ENCODE results near the gene RAB6B.

RAB6B gene

GRCh38 chr3:133834621-133835417 is 60.9 kb downstream of the RAB6B start:
- peak; percentile 8 to 10 for DNase-seq

- no peak for DNase-seq
Observed at GRCh38 chr3:133833880-133834620, 61.6 kb downstream of the RAB6B start.

- no peak for DNase-seq
Observed at GRCh38 chr3:133833267-133833666, 62.4 kb downstream of the RAB6B start.

GRCh38 chr3:133832802-133833144 is 62.9 kb downstream of the RAB6B start:
- DNase-seq = no peak

- DNase-seq = no peak
Observed at GRCh38 chr3:133831966-133832801, 63.5 kb downstream of the RAB6B start.

GRCh38 chr3:133830071-133830470 is 65.6 kb downstream of the RAB6B start:
- no peak for DNase-seq

GRCh38 chr3:133829310-133829707 is 66.4 kb downstream of the RAB6B start:
- no peak for DNase-seq

GRCh38 chr3:133828576-133829309 is 66.9 kb downstream of the RAB6B start:
- no peak for DNase-seq

- no peak for DNase-seq
Observed at GRCh38 chr3:133827684-133828083, 68.0 kb downstream of the RAB6B start.

- no peak for DNase-seq
Observed at GRCh38 chr3:133827136-133827535, 68.5 kb downstream of the RAB6B start.

GRCh38 chr3:133825969-133826727 is 69.5 kb downstream of the RAB6B start:
- no peak for DNase-seq

- DNase-seq = no peak
Observed at GRCh38 chr3:133824961-133825485, 70.7 kb downstream of the RAB6B start.

GRCh38 chr3:133821767-133822638 is 73.7 kb downstream of the RAB6B start:
- no peak for DNase-seq

GRCh38 chr3:133820889-133821675 is 74.6 kb downstream of the RAB6B start:
- DNase-seq = no peak

- no peak for DNase-seq
Observed at GRCh38 chr3:133820129-133820528, 75.6 kb downstream of the RAB6B start.

- no peak for DNase-seq
Observed at GRCh38 chr3:133815386-133815785, 80.3 kb downstream of the RAB6B start.

GRCh38 chr3:133812872-133813271 is 82.8 kb downstream of the RAB6B start:
- no peak for DNase-seq

GRCh38 chr3:133805702-133806475 is 89.8 kb downstream of the RAB6B start, which contains the start of gene SRPRB:
Gene SRPRB, plus strand, starts transcription at chr3:133805815. Its CDS starts 34 bp downstream, at chr3:133805849.
- peak; percentile 95 to 96 for DNase-seq

GRCh38 chr3:133805384-133805701 is 90.3 kb downstream of the RAB6B start:
- DNase-seq = no peak

Data from activated T-cell treated with anti-CD3 and anti-CD28 coated beads, Interleukin-2, amount 50 U/mL, for 48 hours (primary cell).